Esophagus muscularis mucosa (tissue), 4 donors: ENCODE results near the gene PRELID2. TPM values are rescaled to one million over a fixed set of nuclear protein-coding genes. Genes with fewer than 3 reads are reported as not detected.

Experiments used
- DNase-seq: peaks from one replicate; pipeline ENCODE4 v3.0.0-alpha.2; 2017; ENCODE audit errors: extremely low spot score
- H3K27ac ChIP-seq, 4 donors: fragments of 200-600 bp; sonication (generic); replicated peaks in 1 of 4; 1 replicate in 3 of 4; 2 replicates in 1 of 4; pipeline ENCODE4 v1.5.1; 2016 to 2019; ENCODE audit warnings: mild to moderate bottlenecking in 1 of 4
- H3K27me3 ChIP-seq, 4 donors: fragments of 200-600 bp; sonication (generic); one replicate each; pipeline versions ENCODE4 v1.5.1 to v1.6.0; 2016 to 2019
- H3K36me3 ChIP-seq, 4 donors: fragments of 200-600 bp; sonication (generic); one replicate each; pipeline ENCODE4 v1.5.1; 2016 to 2019
- H3K4me1 ChIP-seq, 4 donors: fragments of 200-600 bp; sonication (generic); one replicate each; pipeline ENCODE4 v1.5.1; 2016 to 2019
- H3K4me3 ChIP-seq, 4 donors: fragments of 200-600 bp; sonication (generic); 1 replicate in 2 of 4; 2 replicates in 2 of 4; pipeline ENCODE4 v1.5.1; 2016 to 2019; ENCODE audit warnings: mild to moderate bottlenecking in 4 of 4, moderate library complexity in 1 of 4
- H3K9me3 ChIP-seq, 4 donors: fragments of 200-600 bp; sonication (generic); 1 replicate in 3 of 4; 2 replicates in 1 of 4; pipeline ENCODE4 v1.5.1; 2016 to 2019
- CTCF ChIP-seq, 3 experiments: fragments of 200-600 bp in 2 of 3; fragments of 450-650 bp in 1 of 3; sonication (generic) in 2 of 3; IDR thresholded peaks; one replicate each; pipeline ENCODE4 v1.5.1; 2017 to 2019; ENCODE audit warnings: antibody characterized with exemption in 3 of 3, mild to moderate bottlenecking in 2 of 3, moderate library complexity in 1 of 3
- EP300 ChIP-seq: sonication (generic); formaldehyde crosslinking; IDR thresholded peaks from one replicate; pipeline ENCODE4 v1.6.1; 2017; ENCODE audit warnings: antibody characterized with exemption
- POLR2A ChIP-seq: fragments of 450-650 bp; IDR thresholded peaks from one replicate; pipeline ENCODE4 v1.6.1; 2017; ENCODE audit warnings: antibody characterized with exemption, moderate library complexity, mild to moderate bottlenecking, low read depth
- POLR2AphosphoS5 ChIP-seq, 2 donors: sonication (generic); formaldehyde crosslinking; IDR thresholded peaks; one replicate each; pipeline ENCODE4 v1.6.1; 2017; ENCODE audit warnings: antibody characterized with exemption in 2 of 2
- WGBS: methylation state at CpG from one replicate; pipeline ENCODE4 v1.1.5; 2018; 5-methylcytosine and 5-hydroxymethylcytosine counted together
- intact Hi-C: fragments of 100-400 bp; cut with DNase I; formaldehyde crosslinking; loops from one replicate; pipeline ENCODE4 v1.15.1; 2023
- total RNA-seq, 4 donors: library from RNA; depleted of rRNA; stranded (reverse); fragments of >200 nt; gene quantifications; one replicate each; pipeline versions ENCODE4 v1.1.0 to v1.2.1, GENCODE V29; 2016

The PRELID2 gene
- total RNA-seq, 4 donors from 2014 or later, result 12.8 to 19.7 (median 15.3) TPM

DNA sequence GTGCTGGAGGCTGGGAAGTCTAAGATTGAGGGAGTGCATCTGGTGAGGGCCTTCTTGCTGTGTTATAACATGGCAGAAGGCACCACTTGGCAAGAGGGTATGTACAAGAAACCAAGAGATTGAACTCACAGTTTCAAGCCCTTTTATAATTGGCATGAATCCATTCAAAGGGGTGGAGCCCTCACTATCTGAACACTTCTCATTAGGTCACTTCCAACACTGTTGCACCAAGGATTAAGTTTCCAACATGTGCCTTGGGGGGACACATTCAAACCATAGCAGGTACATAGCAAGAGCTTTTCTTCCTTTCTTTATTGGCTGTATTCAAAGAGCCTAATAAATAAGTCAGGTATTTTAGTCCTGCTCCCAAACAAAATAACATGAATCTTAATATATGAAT lies 62.7 kb downstream of the PRELID2 start:
- H3K9me3 ChIP-seq, result peaks cover 0 to under 1% (median 0%) of the 10 kb centered on the region in 4 donors
- H3K36me3 ChIP-seq, result peaks cover 0 to 4% (median 0%) of the 10 kb centered on the region in 4 donors
- TF ChIP-seq EP300, result no peak
- TF ChIP-seq CTCF (IDR thresholded peaks at IDR 0.05), result no peak
- no peak for TF ChIP-seq POLR2A
- no peak for TF ChIP-seq POLR2AphosphoS5 (IDR thresholded peaks at IDR 0.05)
- peaks cover 0 to 7% (median 6%) of the 10 kb centered on the region in 4 donors for H3K4me1 ChIP-seq
- H3K4me3 ChIP-seq, result no peak overlapping the region
- H3K27ac ChIP-seq, result no peak overlapping the region
- DNase-seq, result no peak
- intact Hi-C loops, result no loop called here
- H3K27me3 ChIP-seq, result no peaks in the 10 kb centered on the region

DNA sequence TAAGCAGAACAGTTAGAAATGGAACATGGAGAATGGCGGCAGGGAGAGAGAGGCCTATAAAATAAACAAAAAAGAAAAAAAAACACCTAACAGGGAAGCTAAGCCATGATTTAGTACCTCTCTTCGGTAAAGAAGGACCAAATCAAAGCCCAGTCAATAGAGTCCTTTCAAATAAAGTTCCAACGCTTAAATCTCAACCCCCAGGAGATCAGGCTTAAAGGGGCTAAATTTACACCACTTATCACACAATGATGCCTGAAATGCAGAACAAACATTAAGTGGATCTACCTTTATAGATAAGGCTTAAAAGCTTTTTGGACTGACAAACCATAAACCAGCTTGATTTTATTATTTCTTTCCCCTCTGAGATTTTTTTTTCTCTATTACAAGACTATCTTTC lies 66.3 kb downstream of the PRELID2 start:
- WGBS, result 75% methylated on average over 3 of the region's 3 CpGs
- no peaks in the 10 kb centered on the region for H3K4me1 ChIP-seq
- peaks cover 0 to 4% (median 0%) of the 10 kb centered on the region in 4 donors for H3K9me3 ChIP-seq
- peaks cover 0 to 6% (median under 1%) of the 10 kb centered on the region in 4 donors for H3K36me3 ChIP-seq
- H3K27ac ChIP-seq, result no peak overlapping the region
- intact Hi-C loops, result no loop called here
- H3K4me3 ChIP-seq, result no peak overlapping the region
- TF ChIP-seq EP300 (no peak), CTCF (IDR thresholded peaks at IDR 0.05) (no peak)
- DNase-seq, result no peak
- no peaks in the 10 kb centered on the region for H3K27me3 ChIP-seq

- H3K27ac ChIP-seq, result no peak overlapping the region
- DNase-seq, result no peak
- no peak for TF ChIP-seq POLR2A
- H3K4me1 ChIP-seq, result no peaks in the 10 kb centered on the region
- no peak overlapping the region for H3K4me3 ChIP-seq
- intact Hi-C loops, result no loop called here
- H3K9me3 ChIP-seq, result peaks cover 0 to 4% (median 0%) of the 10 kb centered on the region in 4 donors
- peaks cover 0 to 21% (median 5%) of the 10 kb centered on the region in 4 donors for H3K36me3 ChIP-seq
- WGBS, result 90% methylated on average over 1 of the region's 1 CpG
- no peaks in the 10 kb centered on the region for H3K27me3 ChIP-seq
Observed at GRCh38 chr5:145764325-145764724, 70.8 kb downstream of the PRELID2 start.

- TF ChIP-seq POLR2A, result no peak
- TF ChIP-seq POLR2AphosphoS5 (IDR thresholded peaks at IDR 0.05), result no peak
- no peak for TF ChIP-seq CTCF (IDR thresholded peaks at IDR 0.05)
- TF ChIP-seq EP300, result no peak
- Histone ChIP-seq H3K9me3 (peaks cover 0 to 4% (median 0%) of the 10 kb centered on the region in 4 donors), H3K4me3 (no peak overlapping the region), H3K36me3 (peaks cover 0 to 21% (median 5%) of the 10 kb centered on the region in 4 donors), H3K27ac (no peak overlapping the region), H3K4me1 (no peaks in the 10 kb centered on the region), H3K27me3 (no peaks in the 10 kb centered on the region)
- 100% methylated on average over 1 of the region's 1 CpG for WGBS
- no peak for DNase-seq
- intact Hi-C loops, result no loop called here
Observed at GRCh38 chr5:145762833-145763232, 72.3 kb downstream of the PRELID2 start.

DNA sequence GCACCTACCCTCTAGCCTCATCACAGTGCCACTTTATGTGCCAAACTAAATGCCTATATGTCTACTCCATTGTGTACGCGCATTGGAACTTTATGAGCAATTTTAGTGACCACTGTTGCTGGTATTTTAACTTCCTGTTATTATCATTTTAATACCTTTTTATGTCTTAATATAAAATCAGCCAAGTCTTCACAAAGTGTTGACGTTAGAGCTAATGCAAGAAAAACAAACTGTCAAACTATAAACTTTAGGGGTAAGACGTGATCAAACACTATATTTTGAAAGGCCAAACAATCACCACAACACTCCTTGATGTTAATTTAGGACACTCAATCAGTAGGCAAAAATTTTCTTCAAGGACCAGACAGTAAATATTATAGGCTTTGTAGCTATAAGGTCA lies 73.9 kb downstream of the PRELID2 start:
- intact Hi-C loops, result no loop called here
- TF ChIP-seq POLR2AphosphoS5 (IDR thresholded peaks at IDR 0.05) (no peak), EP300 (no peak), POLR2A (no peak), CTCF (IDR thresholded peaks at IDR 0.05) (no peak)
- Histone ChIP-seq H3K4me1 (no peaks in the 10 kb centered on the region), H3K27ac (no peak overlapping the region), H3K9me3 (no peaks in the 10 kb centered on the region), H3K36me3 (peaks cover 0 to 21% (median 5%) of the 10 kb centered on the region in 4 donors), H3K4me3 (no peak overlapping the region), H3K27me3 (no peaks in the 10 kb centered on the region)
- DNase-seq, result no peak
- WGBS, result 79% methylated on average over 4 of the region's 4 CpGs
